HG02763 (cell line): Measurements from ENCODE around the gene ZMAT5.

Experiments
- ATAC-seq: cut with Tn5 transposase; IDR thresholded peaks from one replicate; pipeline ENCODE4 v1.9.1; 2021; ENCODE audit warnings: mild to moderate bottlenecking, moderate library complexity; ENCODE audit not compliant: unreplicated experiment

Gene ZMAT5, protein sequence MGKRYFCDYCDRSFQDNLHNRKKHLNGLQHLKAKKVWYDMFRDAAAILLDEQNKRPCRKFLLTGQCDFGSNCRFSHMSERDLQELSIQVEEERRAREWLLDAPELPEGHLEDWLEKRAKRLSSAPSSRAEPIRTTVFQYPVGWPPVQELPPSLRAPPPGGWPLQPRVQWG

DNA sequence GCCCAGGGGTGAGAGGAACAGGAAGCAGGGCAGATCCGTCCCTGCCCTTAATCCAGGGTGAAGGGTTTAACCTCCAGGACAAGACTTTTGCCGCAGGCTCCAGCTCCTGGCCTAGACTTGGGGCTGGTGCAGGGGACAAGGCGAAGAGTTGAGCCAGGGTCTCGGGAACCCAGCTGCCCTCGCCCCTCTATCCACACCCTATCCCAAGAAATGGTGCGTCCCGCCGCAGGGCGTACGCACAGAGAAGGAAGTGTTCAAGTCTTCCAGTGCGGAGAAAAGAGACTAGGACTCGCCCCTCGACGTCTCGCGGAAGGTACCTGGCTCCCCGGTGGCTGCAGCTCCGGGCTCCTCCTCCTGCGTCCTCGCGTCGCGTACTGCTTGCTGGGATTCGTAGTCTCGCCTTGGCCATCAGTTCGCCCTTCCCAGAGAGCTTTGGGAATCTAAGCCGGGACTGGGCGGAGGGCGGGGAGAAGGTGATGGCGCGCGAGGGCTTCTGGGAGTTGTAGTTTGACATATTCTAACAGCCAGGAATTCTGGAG, at the start of gene ZMAT5:
ZMAT5 (minus strand) TSS at position 376 of the 539 bp plus-strand sequence. CDS start 18,463 bp downstream, outside the sequence.
- peak; percentile 90 for ATAC-seq

DNA sequence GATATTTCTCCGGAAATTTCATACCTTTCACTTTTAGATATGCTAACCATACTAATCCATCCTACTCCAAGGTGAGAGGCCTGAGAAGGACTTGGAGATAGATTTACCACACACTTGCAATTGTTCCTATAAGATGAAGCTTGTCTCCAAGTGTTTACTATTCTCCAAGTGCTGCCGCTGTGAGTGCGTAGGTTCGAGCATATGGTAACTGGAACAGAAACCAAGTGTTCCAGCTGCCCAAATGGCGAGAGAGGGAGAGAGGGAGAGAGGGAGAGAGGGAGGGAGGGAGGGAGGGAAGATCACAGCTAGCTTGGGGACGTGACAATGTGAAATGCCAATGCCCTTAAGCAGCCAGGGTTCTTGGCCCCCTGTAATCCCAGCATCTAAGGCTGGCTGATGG, 49.7 kb upstream of the ZMAT5 start:
- ATAC-seq: no peak

DNA sequence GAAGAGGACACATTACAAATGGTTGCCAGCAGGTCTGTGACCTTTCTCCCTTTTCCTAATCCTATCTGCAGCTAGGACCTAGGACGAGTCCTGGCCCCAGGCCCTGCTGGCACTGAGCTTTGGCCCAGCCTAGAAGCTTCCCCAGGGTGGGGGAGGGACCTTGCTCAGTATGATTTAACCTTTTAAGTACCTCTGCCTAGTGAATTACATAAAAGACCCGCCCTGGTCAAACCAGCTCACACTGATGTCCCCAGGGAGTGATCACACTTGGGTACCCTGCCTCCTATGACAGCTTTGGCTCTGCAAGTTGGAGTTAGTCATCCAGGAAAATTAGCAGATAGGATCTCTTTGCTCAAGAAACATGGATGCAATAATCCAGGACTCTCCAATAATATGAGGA, 49.3 kb upstream of the ZMAT5 start:
- ATAC-seq: no peak

DNA sequence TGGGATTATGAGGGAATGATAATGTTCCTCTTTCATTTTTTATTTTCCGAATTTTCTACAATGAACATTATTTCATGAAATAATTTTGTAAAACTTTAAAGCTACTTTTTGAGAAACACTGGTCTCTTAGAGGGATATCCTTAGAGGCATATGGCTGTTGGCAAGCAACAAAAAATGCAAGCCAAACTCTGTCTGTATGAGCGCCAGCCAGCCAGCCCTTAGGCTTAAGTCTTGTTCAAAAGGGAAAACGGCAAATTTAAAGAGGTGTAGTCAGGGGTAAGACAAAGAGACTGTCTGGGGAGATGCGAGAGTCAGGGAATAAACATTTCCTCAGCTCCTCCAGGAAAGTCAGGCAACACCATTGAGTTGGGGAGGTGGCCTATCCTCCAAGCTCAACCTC, 48.8 kb upstream of the ZMAT5 start:
- no peak for ATAC-seq

DNA sequence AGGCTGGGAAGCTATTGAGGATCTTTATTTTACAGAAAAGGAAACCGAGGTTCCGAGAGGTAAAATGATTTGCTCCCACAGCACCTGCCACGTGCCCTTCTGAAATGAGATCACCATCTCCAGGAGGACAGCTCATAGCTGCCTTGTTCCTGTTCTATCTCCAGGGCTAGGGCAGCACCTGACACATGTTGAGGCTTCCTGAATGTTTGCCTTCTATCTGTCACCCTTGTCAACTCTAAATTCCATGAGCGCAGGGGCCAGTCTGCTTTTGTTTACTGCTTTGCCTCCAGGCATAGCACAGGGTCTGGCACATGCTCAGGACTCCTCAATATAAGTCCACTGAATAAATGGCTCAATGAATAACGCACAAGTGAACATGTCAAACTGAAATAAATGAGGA, 47.2 kb upstream of the ZMAT5 start:
- ATAC-seq: no peak

DNA sequence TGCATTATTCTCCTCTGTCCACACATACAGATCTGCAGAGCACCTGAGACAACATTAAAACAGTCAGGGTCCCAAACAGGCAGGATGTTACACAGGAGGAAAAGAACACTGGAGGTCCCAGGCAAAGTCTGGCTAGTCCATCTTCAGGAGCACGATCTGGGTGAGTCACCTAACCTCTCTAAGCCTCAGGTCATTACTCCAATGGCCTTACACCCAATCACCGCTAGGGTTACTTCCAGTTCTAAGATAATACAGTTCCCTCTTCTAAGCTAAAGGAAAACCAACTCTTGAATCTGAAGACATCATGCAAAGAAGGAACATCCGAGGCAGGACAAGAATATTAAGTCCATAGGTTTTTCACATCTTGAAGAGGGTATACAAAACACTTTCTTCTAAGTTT, 46.8 kb upstream of the ZMAT5 start:
- no peak for ATAC-seq

DNA sequence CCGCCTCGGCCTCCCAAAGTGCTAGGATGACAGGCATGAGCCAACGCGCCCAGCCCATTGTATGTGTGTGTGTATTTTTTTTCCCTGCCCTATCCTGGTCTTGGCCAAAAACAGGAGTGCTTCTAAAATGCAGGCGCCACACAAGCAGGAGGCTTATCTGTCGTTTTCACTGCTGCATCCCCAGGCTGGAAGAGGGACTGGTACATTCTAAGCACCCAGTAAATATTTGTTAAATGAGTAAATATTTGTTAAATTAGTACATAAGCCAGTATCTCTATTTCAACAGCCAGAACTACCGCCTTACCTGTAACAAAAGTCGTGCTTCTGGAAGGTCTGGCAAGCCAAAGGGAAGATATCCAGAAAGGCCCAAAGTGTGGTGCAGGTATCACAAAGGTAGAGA, 46.3 kb upstream of the ZMAT5 start:
- ATAC-seq: no peak

DNA sequence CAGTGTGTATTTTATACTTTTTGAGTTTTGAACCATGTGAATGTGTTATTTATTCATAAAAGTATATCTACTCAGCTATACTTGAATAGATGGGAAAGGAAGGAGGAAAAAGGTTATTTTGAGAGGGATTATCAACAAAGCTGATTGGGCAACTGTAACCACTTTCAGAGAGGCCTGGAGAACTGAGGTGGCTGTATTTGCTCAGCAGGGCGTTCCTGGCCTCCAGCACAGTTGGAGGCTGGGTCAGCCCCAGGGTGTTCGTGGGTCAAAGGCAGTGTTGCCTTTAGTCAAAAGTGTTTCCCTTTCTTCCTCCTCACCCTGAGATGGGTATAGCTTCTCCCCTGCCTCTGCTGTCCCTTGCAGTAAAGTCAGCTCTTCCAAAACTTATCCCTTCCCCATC, 44.6 kb upstream of the ZMAT5 start:
- no peak for ATAC-seq

DNA sequence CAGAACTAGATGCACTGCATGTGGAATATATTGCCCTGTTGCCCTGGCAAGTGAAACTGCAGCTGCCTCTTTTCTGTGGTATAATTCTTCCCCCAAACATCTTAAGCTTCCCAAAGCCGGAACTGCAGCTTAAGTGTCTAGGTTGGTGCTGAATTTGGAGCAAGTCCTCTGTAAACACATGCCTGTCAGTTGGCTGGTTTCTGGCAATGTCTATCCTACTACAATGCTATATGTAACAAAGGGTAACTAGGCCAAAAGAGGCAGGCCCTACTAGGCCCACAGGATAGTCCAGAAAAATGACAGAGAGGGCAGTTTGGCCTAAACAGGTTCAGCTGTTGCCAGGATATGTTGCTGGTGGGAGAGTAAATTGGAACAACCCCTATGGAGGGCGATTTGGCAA, 43.4 kb upstream of the ZMAT5 start:
- no peak for ATAC-seq

DNA sequence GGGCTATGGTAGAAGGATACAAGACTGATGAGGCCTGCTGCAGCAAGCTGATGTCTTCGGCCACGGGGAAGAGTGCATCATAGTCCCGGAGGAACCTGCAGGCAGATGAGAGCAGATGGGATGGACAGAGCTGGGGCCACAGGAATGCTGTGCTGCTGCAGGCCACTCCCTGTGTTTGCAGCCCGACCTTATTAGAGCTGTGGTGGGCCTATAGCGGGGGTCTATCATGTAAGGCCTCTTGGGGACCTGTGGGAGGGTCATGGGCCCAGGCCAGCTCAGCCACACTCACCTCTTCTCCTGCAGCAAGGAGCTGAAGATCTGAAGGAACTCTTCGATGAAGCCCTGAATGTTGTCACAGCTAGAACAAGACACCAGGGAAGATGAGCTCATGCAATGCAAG, 39.4 kb upstream of the ZMAT5 start:
- ATAC-seq: no peak

DNA sequence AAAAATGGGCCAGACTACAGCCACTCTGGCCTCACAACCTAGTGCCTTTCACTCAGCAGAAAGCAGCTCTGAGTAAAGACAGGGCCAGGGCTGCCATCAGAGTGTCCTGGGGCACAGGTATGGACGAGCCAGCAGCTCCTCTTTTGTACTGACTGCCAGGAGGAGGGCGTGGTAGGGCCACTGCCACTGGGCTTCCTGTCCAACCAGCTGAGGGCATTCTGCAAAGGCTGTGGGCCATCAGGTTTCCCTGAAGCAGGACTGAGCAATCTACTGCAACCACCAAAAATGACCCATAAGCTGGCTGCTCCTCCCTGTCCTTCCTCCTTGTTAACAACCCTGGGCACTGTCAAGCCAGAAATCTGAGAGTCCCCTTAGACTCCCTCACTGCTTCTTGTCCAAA, 38.2 kb upstream of the ZMAT5 start:
- no peak for ATAC-seq

DNA sequence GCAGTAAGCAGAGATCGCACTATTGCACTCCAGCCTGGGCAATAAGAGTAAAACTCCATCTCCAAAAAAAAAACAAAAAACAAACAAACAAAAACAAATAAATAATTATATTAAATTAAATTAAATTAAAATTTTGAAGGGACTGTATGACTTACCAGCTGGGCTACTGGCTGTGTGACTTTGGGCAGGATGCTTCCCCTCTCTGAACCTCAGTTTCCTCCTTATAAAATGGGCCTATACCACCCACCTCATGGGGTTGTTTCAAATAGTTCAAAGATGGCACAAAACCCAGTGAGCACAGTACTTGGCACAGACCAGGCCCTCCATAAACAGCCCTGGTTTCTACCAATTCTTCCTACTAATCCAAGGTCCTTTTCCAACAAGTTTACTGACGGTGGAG, 36.4 kb upstream of the ZMAT5 start:
- ATAC-seq: no peak

DNA sequence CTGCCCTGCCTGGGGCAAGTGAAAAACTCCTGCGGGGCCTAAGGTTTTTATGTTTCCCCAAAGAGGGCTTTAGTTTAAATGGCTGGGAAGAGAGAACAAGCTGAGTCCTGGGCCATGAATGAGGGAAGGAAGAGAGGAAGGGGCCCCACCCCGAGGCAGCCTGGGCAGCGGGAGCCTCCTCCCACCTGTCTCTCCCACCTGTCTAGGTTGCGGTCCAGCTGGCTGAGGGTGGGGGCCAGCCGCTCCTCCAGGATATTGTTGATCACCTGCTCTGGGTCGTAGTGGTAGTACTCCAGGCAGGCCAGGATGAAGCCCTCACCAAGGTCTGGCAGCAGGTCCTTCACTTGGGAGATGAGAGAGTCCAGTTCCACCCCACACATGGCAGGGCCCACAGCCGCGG, 35.0 kb upstream of the ZMAT5 start:
- ATAC-seq: no peak

DNA sequence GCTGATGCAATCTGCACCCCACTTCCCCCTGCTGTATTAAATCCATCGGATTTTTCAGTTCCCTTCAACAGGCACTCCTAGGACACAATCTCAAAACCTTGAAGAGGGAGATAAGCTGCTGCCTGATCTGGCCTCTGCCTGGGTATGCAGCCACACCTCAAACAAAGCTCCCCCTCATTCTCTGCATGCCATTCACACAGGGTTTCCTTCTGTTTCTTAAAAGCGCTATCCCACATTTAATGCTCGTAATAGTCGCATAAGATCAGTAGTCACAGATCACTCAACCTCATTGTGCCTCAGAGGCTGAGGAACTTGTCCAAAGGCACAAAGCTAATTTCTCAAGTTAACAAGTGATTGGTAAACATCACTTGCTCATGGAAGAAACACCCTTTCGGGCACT, 34.3 kb upstream of the ZMAT5 start:
- ATAC-seq: no peak

DNA sequence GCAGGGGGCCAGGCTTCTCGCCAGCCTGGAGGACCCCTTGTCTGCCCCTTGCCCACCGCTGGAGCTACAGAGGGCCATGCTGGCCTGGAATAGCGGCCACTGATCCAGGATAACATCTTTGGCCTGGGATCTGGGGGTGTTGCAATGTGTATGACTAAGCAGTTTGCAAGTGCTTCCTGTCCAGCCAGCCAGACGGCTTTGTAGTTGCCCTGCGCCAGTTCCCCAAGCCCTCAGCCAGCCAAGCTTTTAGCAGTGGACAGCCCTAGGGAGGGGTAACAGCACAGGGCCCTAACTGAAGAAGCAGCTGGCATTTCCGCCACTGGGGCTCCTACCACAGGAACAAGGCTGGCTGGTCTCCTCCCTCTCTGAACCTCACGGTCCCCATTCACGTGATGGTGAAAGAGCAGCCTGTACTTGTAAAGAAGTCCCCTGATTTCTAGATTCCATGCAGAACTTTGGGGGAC, 32.4 kb upstream of the ZMAT5 start:
- no peak for ATAC-seq

DNA sequence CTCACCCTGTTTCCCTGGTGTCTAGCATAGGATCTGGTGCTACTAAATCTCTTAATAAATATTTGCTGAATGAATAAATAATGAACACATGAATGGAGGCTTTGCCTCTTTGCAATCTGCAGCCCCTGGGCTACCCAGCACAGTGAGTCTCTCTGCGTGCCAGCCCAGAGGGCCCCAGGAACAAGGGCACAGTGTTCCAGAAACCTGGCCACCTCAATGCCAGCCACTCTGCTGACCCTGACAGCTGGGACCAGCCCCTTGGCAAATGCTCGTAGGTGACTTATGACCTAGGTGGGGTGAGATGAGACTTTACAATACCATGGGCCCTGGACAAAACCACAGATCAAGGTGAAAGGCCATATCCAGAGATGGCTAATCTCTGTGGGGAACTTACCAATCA, 32.0 kb upstream of the ZMAT5 start:
- ATAC-seq: no peak

DNA sequence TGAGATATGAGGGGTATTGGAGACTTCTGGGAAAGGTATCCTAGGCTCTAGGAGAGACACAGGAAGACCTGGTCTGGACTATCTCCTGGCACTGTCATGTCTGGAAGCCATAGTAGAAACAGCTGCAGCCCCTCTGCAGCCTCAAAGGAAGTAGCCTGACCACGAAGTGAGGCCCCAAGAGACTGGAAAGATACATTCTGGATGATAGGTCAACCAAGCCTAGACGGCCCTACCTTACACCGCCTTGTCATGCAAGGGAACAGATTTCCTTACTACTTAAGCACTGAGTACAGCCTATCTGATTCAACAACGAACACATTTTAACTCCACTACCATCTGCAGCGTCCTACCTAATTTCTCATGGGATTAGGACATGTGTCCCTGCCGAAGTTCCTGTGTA, 31.5 kb upstream of the ZMAT5 start:
- no peak for ATAC-seq

DNA sequence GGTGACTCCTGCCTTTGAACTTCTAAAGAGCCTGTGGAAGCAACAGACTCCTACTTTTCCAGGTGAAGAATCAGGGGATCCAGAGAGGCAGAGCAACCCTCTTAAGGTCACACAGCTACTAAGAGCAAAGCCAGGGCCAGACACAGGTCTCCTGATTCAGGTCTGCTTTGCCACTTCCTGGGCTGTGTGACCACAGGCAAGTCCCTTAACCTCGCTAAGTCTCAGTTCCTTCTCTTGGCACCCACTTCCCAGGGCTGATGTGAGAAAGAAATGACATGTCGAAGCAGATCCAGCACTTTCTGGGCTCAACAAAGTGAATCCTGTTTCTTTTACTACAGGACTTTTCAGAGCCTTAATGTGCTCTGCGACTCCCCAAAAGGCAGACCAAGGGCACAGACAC, 30.5 kb upstream of the ZMAT5 start:
- ATAC-seq: no peak

DNA sequence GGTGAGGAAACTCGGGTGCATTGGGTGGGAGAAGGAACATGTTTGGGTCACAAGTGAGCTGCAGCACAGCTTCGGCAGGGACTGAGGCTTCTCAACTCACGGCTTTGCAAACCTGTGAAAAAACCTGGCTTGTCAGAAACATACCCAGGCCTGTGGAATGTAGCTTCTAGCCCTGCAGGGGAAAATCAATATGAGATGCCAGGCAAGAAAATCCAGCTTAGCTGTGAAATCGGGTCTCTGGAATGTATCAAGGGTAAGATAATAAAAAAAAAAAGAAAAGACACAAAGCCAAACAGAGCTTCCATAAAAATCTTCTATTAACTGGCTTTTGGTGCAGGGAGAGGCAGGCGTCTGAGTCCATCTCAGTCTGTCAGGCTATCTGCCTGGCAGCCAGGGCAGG, 28.9 kb upstream of the ZMAT5 start:
- no peak for ATAC-seq

DNA sequence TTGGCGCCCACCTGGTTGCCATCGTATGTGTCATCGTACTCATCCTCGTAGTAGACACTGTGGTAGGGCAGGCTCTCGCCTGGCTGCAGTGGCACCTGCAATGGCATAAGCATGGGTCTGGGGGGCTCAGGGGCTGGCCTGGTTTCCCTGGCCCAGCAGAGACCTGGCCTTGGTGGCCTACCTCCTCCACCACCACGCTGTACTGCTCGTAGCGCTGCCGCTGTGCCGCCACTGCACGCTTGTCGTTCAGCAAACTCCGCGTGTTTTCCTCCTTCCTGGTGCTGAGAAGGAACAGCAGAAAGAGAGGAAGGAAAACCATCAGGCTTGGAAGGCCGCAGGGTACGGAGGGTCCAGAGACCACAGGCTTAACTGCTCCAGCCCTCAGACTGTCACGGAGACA, 26.6 kb upstream of the ZMAT5 start:
- no peak for ATAC-seq

DNA sequence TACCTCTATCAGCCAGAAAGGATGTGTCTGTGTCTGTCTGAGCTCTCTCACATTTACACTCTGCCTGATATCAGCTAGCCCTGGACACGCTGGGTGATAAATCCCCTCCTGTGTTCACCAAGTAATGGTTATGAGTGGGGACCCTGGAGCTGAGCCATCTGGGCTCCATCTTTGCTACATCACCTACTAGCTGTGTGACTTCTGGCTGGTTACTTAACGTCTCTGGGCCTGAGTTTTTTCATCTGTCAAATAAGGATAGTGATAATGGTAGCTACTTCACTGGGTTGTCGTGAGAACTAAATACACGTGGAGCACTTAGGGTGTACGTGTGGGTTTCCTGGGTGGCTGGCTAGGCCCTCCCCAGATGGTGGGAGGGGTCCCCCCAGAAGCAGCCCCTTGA, 23.3 kb upstream of the ZMAT5 start:
- ATAC-seq: no peak

DNA sequence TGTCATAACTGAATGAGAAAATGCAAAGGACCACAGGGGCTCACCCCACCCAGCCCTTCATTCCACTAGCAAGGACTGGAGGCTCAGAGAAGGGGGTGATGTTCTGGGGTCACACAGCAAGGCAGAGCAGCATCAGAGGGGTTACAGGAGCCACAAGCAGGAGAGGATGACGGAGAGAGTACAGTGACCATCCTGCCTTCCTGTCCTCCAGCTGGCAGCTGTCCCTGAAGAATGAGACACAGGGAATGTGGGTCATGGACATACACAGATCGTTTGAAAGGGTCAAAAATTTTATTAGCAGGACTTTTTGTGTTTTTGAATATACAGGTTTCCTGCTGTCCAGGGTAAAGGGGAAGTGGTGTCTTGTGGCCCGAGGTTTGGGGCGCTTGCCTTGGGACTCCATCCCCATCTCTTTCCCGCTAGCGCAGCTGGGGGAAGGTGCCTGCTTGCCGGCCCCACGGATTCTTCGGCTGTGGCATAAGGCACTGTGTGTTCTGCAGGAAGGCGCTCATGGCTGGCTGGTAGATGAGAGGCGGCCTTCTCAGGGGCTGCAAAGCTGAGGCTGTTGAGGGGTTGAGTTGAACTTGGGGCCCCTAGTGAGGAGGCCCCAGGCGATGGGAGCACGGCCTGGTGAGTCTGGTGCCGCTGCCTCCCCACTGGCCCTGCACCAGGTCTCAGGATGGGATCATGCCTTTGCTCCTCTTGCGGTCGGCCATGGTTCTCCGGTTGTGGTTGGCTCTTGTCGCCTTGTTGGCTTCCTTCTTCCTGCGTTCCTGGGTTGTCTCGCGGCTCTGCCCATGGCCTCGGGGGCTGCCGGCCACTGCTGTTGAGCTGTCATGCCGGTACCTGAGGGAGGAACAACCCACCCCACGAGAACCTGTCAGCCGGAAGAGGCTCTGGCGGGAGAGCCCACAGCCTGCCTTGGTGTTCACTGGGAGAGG, 21.8 kb upstream of the ZMAT5 start:
- ATAC-seq: no peak
